DMS153 (cell line): Measurements from ENCODE around the gene MACROD2.

Experiments
- DNase-seq: peaks from one replicate; lab custom pipeline; 2025; lab: John Stamatoyannopoulos, UW

MACROD2 gene

DNA sequence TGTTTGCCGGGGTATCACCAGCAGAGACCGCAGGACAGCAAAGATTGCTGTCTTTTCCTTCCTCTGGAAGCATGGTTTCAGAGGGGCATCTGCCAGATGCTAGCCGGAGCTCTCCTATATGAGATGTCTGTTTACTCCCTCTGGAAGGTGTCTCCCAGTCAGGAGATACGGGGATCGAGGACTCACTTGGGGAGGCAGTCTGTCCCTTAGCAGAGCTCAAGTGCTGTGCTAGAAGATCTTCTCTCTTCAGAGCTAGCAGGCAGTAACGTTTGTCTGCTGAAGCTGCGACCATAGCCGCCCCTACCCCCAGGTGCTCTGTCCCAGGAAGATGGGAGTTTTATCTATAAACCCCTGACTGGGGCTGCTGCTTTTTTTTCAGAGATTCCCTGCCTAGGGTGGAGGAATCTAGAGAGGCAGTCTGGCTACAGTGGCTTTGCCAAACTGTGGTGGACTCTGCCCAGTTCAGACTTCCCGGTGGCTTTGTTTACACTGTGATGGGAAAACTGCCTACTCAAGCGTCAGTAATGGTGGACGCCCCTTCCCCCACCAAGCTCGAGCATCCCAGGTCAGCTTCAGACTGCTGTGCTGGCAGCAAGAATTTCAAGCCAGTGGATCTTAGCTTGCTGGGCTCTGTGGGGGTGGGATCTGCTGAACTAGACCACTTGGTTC lies 475.0 kb downstream of the MACROD2 start:
- no peak for DNase-seq

GRCh38 chr20:14470977-14471661 lies 475.8 kb downstream of the MACROD2 start:
- DNase-seq, result no peak

GRCh38 chr20:14477125-14477524 lies 481.8 kb downstream of the MACROD2 start:
- no peak for DNase-seq

- DNase-seq, result no peak
Measured at GRCh38 chr20:14478126-14478525, 482.8 kb downstream of the MACROD2 start.

GRCh38 chr20:14481863-14482262 lies 486.5 kb downstream of the MACROD2 start:
- no peak for DNase-seq

GRCh38 chr20:14488212-14488611 lies 492.9 kb downstream of the MACROD2 start:
- no peak for DNase-seq

DNA sequence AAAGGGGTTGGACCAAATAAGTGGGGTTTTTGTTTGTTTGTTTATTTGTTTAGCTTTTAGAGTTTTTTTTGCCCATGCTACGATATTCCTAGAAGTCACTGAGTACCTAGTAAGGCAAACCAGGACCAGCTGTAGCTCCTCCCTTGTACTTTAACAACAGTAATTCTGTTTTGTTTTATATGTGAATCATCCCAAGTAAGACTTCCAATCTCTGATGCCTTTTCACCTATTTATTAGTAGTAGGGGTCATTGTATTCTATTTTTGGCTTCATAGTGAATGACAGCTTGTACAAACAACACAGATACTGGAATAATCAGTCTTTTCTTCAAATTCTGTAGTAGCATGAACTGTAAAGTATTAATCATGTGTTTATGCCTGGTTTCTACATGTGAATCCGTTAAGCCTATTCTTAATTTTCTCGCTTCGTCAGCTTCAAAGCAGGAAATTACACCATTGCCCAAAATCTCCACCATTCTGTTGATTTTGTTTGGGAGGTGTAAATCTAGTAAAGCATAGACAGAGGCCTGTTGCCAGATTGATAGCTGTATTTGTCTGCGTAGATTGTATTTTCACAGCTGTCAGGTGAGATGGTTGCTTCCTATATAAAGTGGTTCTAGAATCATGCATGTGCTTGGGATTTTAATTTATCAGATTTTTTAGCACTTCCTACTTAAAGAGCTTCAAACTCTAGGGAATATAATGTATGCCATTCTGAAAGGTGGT lies 493.6 kb downstream of the MACROD2 start:
- DNase-seq, result peak; percentile 58

- no peak for DNase-seq
Measured at GRCh38 chr20:14489544-14489943, 494.2 kb downstream of the MACROD2 start.

- no peak for DNase-seq
Measured at GRCh38 chr20:14491436-14491835, 496.1 kb downstream of the MACROD2 start.

DNA sequence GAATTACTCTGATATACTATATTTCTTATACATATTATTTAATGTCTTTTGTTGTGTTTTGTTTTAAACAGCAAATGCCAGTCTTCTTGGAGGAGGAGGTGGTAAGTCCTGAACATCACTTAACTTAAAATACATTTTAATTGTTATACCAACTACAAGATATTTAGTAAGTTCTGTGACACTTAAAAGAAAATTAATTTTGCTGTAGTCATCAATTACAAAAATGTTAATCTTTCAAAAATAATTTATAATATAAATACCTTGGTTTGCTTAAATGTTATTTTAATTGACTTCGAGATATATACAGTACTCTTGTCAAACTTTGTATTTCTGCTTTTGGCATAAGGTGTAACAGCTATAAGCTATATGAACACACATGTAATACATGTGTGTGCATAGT lies 498.1 kb downstream of the MACROD2 start:
- no peak for DNase-seq

DNA sequence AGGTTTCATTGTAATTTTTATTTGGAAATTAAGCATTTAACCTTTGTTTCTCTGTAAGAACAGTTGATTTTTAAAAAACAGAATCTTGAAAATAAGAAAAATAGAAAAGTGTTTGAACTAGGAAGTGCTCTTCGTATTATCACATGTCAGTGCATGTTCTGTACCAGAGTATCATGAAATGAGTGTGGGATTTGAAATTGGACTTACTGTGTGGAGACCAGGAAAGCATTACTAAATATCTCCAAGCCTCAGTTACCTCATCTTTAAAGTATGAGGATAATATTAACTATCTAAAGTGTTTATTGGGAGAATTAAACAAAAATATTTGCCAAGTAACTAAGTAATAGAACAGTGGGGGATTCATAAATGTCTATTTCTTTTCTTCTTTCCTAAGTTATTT lies 499.0 kb downstream of the MACROD2 start:
- DNase-seq, result no peak

- no peak for DNase-seq
Measured at GRCh38 chr20:14495066-14495465, 499.8 kb downstream of the MACROD2 start.

GRCh38 chr20:14497004-14497403 lies 501.7 kb downstream of the MACROD2 start:
- DNase-seq, result no peak

DNA sequence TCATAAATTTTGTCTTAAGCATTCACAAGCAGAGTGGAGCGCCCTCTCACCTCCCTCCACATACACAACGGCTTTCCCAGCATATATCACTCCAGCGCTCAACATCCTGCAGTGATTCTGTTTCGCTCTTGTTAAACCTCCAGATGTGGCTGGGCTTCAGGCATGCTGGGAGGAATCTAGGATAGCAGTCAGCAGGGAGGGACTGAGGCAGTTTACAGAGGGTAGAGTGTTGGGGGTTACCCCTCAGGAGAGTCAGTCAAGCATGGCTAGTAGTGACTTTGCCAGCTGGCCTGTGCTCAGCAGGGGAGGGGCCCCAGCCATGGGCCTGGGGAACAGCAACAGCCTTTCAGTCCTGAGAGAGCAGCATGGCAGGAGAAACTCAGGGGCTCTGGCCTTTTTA lies 503.5 kb downstream of the MACROD2 start:
- no peak for DNase-seq

DNA sequence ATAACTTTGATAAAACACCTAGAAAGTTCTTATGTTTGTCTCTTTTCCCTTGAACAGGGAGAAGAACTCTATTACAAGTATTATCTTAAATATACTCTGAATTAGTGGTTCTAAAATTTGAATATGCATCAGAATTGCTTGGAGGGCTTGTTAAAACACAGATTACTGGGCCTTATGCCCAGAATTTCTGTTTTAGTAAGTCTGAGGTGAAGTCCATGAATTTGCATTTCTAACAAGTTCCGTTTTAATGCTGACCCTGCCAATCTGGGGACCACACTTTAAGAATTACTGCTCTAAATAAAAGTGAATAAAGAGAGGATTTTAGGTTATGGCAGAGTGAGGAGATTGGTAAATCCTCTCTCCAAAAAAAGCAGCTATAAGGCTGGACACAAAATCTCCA lies 510.2 kb downstream of the MACROD2 start:
- DNase-seq, result no peak

DNA sequence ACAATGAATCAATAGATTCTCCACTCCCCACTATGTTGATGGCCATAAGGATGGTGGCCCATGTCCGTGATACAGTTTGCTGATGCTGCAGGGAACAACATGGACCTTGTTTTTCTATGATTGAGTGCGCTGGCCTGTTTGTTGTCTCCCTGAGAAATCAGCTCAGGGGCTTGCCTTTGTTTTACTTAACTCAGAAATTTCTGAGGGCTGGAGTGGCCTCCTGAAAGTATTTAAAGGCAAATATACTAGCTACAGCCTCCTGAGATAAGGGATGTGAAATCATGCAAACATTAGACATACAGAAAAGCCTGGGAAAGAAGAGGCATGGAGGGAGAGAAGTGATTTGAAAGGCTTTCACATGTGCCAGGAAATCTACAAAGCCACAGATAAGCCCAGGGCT lies 512.4 kb downstream of the MACROD2 start:
- DNase-seq, result no peak

DNA sequence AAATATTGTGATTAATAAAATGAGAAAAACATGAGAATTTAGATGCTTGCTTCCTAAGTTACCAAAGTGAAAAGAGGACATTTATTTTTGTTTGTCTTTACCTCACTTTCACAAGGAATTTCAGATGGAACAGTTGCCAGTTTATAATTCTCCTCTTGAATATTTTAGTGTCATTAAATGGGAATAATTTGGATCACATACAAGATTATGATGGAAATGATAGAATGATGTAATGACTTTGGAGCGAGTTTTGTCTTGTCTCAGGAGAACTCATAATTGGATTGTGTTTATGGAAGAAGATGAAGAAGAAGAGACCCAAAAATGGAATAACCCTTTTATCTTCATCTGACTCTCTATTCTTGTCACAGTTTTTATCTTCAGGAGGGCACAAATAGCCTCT lies 515.0 kb downstream of the MACROD2 start:
- DNase-seq, result no peak

DNA sequence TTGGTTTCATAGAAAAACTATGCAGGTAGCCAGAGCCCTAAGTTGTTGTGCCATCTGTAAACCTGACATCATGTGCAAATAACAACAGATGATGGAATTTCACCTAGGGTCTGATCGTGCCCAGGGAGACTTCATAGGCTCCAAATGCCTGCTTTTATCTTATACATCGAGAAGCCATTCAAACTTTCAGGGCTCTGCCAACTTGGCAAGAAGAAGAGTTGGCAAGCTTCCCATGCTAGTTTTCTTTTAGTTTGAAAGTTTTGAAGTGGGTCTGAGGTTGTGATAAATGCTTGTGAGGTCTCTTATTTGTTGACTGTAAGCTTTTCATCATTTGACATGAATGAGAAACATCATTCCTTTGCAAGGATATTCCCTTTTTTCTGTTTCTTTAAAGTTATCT lies 517.5 kb downstream of the MACROD2 start:
- no peak for DNase-seq

DNA sequence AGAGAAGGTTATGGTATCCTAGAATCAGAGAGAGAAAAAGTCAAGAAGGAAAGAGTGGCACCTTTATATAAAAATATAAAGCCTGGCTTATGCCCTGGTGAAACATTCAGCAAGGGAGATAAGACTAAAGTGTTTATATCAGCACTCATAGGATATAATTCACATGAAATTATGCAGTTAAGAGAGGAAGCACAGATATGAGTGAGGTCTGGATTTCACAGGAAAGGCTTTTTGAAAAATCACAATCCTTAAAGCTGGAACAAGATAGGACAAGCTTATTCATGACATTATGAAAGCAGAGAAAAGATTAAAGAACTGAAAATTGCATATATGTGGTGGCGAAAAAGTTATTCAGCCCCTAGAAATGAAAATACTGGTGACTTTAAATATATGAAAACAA lies 523.3 kb downstream of the MACROD2 start:
- no peak for DNase-seq

DNA sequence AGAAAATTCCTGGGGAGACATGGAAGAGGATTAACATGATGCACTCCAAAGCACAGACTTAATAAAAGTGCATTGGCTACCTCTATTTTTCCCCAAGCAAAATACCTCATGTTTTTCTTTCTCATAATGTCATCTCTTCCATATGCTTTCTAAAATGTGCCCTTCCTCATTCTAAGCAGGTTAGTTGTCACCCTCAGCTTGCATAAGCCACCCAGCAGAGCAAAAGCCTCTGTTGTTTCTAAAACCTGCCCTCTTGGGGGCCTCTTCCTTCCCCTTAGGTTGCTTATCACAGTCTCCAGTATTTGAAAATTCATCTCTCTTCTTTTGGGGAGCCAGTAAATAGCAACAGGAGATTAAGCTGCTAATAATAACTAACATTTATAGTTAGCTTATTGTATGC lies 525.7 kb downstream of the MACROD2 start:
- no peak for DNase-seq

DNA sequence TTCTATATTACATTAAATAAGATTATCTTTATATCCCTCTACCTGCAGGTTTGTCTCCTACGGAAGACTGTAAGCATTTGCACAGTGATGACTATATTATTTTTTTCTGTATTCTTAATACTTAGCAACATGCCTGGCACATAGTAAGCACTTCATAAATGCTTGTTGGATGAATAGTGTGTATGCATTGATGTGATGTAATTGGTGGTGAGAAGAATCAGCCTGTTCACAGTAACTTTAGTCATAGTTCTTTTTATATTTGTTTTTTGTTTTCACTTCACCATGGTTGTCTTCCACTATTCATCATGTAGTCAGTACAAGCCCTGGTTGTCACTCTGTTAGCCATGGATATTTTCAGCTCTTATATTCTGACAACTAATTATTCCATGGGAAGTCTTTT lies 526.1 kb downstream of the MACROD2 start:
- DNase-seq, result no peak

DNA sequence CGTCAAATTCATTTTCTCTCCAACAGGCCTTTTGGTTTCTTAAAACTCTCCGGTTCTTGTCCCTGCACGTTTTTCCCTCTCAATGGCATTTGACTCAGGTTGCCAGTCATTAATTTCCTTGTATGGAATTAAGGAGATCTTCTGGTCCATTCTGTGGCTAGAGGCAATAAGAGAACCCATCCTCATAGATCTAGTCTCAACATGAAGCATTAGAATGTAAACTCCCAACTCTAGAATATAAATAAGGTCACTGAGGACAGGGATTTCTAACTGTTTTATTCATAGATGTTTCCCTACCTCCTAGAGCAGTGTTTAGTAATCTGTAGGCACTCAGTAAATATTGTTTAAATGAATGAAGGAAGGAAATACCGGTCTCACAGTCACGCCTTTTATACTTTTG lies 527.3 kb downstream of the MACROD2 start:
- DNase-seq, result no peak

DNA sequence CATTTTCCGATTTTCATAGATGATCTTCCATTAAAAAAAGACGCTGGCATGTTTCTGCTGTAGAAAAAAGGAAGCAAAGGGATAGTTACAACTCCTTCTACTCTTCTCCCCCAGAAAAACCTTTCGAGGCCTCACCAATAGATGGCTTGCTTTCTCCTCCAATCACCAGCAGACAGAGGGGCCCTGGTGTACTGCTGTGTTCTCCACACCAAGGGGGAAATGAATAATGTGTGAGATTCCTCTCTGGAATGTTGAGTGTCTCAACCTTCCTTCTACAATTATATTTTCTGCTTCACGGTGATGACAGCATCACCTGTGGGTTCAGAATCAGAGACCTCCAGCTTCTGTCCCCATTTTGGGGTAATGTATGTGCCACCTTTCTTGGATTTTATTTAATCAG lies 527.8 kb downstream of the MACROD2 start:
- no peak for DNase-seq
